IMR-90 (cell line): Measurements from ENCODE around the gene KMT2B. TPM values are rescaled to one million over a fixed set of nuclear protein-coding genes. Genes with fewer than 3 reads are reported as not detected.

ENCODE experiments used
- ATAC-seq: fragments of 200-7000 bp; cut with Tn5 transposase; 2 replicates; pipeline ENCODE4 v1.9.1; 2020; ENCODE audit warnings: low read depth, mild to moderate bottlenecking, moderate library complexity
- BruUV-seq: library from RNA; stranded (reverse); fragments of 400-500 nt; replicated peaks from 2 replicates; lab custom pipeline; 2021; lab: Mats Ljungman, UMichigan
- CTCF ChIA-PET: fragments of 300-600 bp; formaldehyde crosslinking; extraction: SDS; loops from one replicate; lab custom pipeline; 2021; ENCODE audit warnings: antibody characterized with exemption; lab: Yijun Ruan, JAX
- POLR2A ChIA-PET: fragments of 300-600 bp; sonication (Branson Sonifier 250); formaldehyde crosslinking; loops from one replicate; lab custom pipeline; 2022; ENCODE audit warnings: antibody characterized with exemption; ENCODE audit not compliant: unreplicated experiment; lab: Charles Lee
- DNase-seq: peaks from one replicate; pipeline ENCODE4 v3.0.0; 2013
- H2AFZ ChIP-seq: replicated peaks from 2 replicates; pipeline ENCODE3; 2013; ENCODE audit warnings: low read length, mild to moderate bottlenecking; ENCODE audit not compliant: poor library complexity
- H2AK5ac ChIP-seq: 2 replicates; pipeline ENCODE4 v1.6.1; 2013; ENCODE audit warnings: low read depth, low read length, inconsistent platforms
- H2AK9ac ChIP-seq: replicated peaks from 2 replicates; pipeline ENCODE3; 2013; ENCODE audit warnings: mild to moderate bottlenecking, low read depth, low read length, moderate library complexity; ENCODE audit not compliant: poor library complexity
- H2BK120ac ChIP-seq: 2 replicates; pipeline ENCODE4 v1.6.1; 2013; ENCODE audit warnings: low read depth, low read length, inconsistent platforms
- H2BK15ac ChIP-seq: 3 replicates; pipeline ENCODE4 v1.6.1; 2013; ENCODE audit warnings: low read depth, low read length, inconsistent platforms
- H2BK20ac ChIP-seq: 2 replicates; pipeline ENCODE4 v1.6.1; 2013; ENCODE audit warnings: low read depth, mild to moderate bottlenecking, inconsistent platforms, low read length, moderate library complexity
- H2BK5ac ChIP-seq: 2 replicates; pipeline ENCODE4 v1.6.1; 2013; ENCODE audit warnings: mild to moderate bottlenecking, low read depth, low read length, inconsistent platforms; ENCODE audit not compliant: poor library complexity, severe bottlenecking
- H3K14ac ChIP-seq: replicated peaks from 2 replicates; pipeline ENCODE4 v1.6.1; 2013; ENCODE audit warnings: low read depth, low read length, inconsistent platforms
- H3K18ac ChIP-seq: 2 replicates; pipeline ENCODE4 v1.6.1; 2013; ENCODE audit warnings: low read depth, low read length, control low read depth
- H3K23ac ChIP-seq: 2 replicates; pipeline ENCODE4 v1.6.1; 2013; ENCODE audit warnings: low read depth, low read length, inconsistent platforms
- H3K27ac ChIP-seq: 2 replicates; pipeline ENCODE4 v1.5.1; 2013; ENCODE audit warnings: mild to moderate bottlenecking, control low read depth, low read length; ENCODE audit not compliant: insufficient read depth
- H3K27me3 ChIP-seq: 2 replicates; pipeline ENCODE4 v1.6.1; 2013; ENCODE audit warnings: low read length; ENCODE audit not compliant: control insufficient read depth, insufficient read depth
- H3K36me3 ChIP-seq: 2 replicates; pipeline ENCODE4 v1.6.1; 2013; ENCODE audit warnings: low read length, mixed read lengths; ENCODE audit not compliant: control insufficient read depth, insufficient read depth
- H3K4ac ChIP-seq: 2 replicates; pipeline ENCODE4 v1.6.1; 2013; ENCODE audit warnings: low read depth, low read length, inconsistent platforms
- H3K4me1 ChIP-seq: 2 replicates; pipeline ENCODE4 v1.6.1; 2013; ENCODE audit warnings: low read length, mixed read lengths; ENCODE audit not compliant: control insufficient read depth, insufficient read depth
- H3K4me2 ChIP-seq: 2 replicates; pipeline ENCODE4 v1.6.1; 2013; ENCODE audit warnings: low read depth, mild to moderate bottlenecking, control low read depth, low read length, moderate library complexity
- H3K4me3 ChIP-seq: 2 replicates; pipeline ENCODE4 v1.5.1; 2013; ENCODE audit warnings: low read depth, mild to moderate bottlenecking, control low read depth, low read length, moderate library complexity; ENCODE audit not compliant: insufficient read depth
- H3K56ac ChIP-seq: 2 replicates; pipeline ENCODE4 v1.6.1; 2013; ENCODE audit warnings: low read length, inconsistent platforms; ENCODE audit not compliant: insufficient read depth; ENCODE audit errors: extremely low read depth
- H3K79me1 ChIP-seq, 2 experiments: 2 replicates each; pipeline ENCODE4 v1.6.1; 2013; ENCODE audit warnings: low read length in 2 of 2, inconsistent platforms in 1 of 2, low read depth in 1 of 2
- H3K9ac ChIP-seq: 2 replicates; pipeline ENCODE4 v1.6.1; 2013; ENCODE audit warnings: low read depth, low read length, control low read depth
- H3K9me1 ChIP-seq: 2 replicates; pipeline ENCODE4 v1.6.1; 2013; ENCODE audit warnings: low read length, inconsistent platforms; ENCODE audit not compliant: insufficient read depth
- H3K9me3 ChIP-seq: 2 replicates; pipeline ENCODE4 v1.6.1; 2013; ENCODE audit warnings: low read length; ENCODE audit not compliant: control insufficient read depth, insufficient read depth
- H4K20me1 ChIP-seq: 2 replicates; pipeline ENCODE4 v1.6.1; 2013; ENCODE audit warnings: low read length, inconsistent platforms; ENCODE audit not compliant: insufficient read depth
- H4K5ac ChIP-seq: 2 replicates; pipeline ENCODE4 v1.6.1; 2013; ENCODE audit warnings: mild to moderate bottlenecking, low read depth, low read length, control low read depth
- H4K8ac ChIP-seq, 2 experiments: 2 replicates each; pipeline ENCODE4 v1.6.1; 2013; ENCODE audit warnings: low read depth in 2 of 2, low read length in 2 of 2, control low read depth in 1 of 2, inconsistent platforms in 1 of 2
- H4K91ac ChIP-seq: 2 replicates; pipeline ENCODE4 v1.6.1; 2013; ENCODE audit warnings: low read depth, low read length, inconsistent platforms; ENCODE audit not compliant: insufficient read depth
- BHLHE40 ChIP-seq: fragments of 150-350 bp; IDR thresholded peaks from 2 replicates; pipeline ENCODE4 v1.6.1; 2016; ENCODE audit warnings: mild to moderate bottlenecking, low read depth, low read length
- CEBPB ChIP-seq: IDR thresholded peaks from 2 replicates; pipeline ENCODE4 v1.6.1; 2012; ENCODE audit warnings: low read depth, low read length, improper control_type of control experiment
- CHD1 ChIP-seq: IDR thresholded peaks from 2 replicates; pipeline ENCODE4 v1.6.1; 2012; ENCODE audit warnings: low read depth, low read length, improper control_type of control experiment
- ELK1 ChIP-seq: fragments of 150-350 bp; IDR thresholded peaks from 2 replicates; pipeline ENCODE4 v1.6.1; 2016; ENCODE audit warnings: low read depth, mild to moderate bottlenecking, low read length, moderate library complexity, borderline replicate concordance
- FOS ChIP-seq: fragments of 150-350 bp; IDR thresholded peaks from 2 replicates; pipeline ENCODE4 v1.6.1; 2016; ENCODE audit warnings: low read depth, low read length
- MAFK ChIP-seq: IDR thresholded peaks from 2 replicates; pipeline ENCODE4 v1.6.1; 2012; ENCODE audit warnings: low read depth, low read length, improper control_type of control experiment
- MAZ ChIP-seq: IDR thresholded peaks from 2 replicates; pipeline ENCODE4 v1.6.1; 2012; ENCODE audit warnings: low read depth, mild to moderate bottlenecking, low read length, improper control_type of control experiment, moderate library complexity, borderline replicate concordance
- MXI1 ChIP-seq: IDR thresholded peaks from 2 replicates; pipeline ENCODE4 v1.6.1; 2012; ENCODE audit warnings: low read depth, mild to moderate bottlenecking, low read length, moderate library complexity, borderline replicate concordance
- NFE2L2 ChIP-seq: fragments of 150-350 bp; IDR thresholded peaks from 2 replicates; pipeline ENCODE4 v1.6.1; 2016; ENCODE audit warnings: low read depth, mild to moderate bottlenecking, low read length
- POLR2A ChIP-seq: IDR thresholded peaks from 2 replicates; pipeline ENCODE4 v1.6.1; 2012; ENCODE audit warnings: mild to moderate bottlenecking, low read depth, low read length
- RAD21 ChIP-seq: IDR thresholded peaks from 2 replicates; pipeline ENCODE4 v1.6.1; 2012; ENCODE audit warnings: low read length, improper control_type of control experiment
- RCOR1 ChIP-seq: IDR thresholded peaks from 2 replicates; pipeline ENCODE4 v1.6.1; 2012; ENCODE audit warnings: mild to moderate bottlenecking, low read length, improper control_type of control experiment; ENCODE audit not compliant: insufficient replicate concordance
- RFX5 ChIP-seq: IDR thresholded peaks from 2 replicates; pipeline ENCODE4 v1.8.0; 2012; ENCODE audit warnings: low read depth, mild to moderate bottlenecking, low read length, moderate library complexity
- SMC3 ChIP-seq: fragments of 150-350 bp; IDR thresholded peaks from 2 replicates; pipeline ENCODE4 v1.6.1; 2016; ENCODE audit warnings: low read depth, mild to moderate bottlenecking, antibody characterized with exemption, low read length, moderate library complexity
- USF2 ChIP-seq: fragments of 150-350 bp; IDR thresholded peaks from 2 replicates; pipeline ENCODE4 v1.6.1; 2017; ENCODE audit warnings: mild to moderate bottlenecking, antibody characterized with exemption, low read length, low read depth
- WGBS, 2 experiments: methylation state at CpG; one replicate each; pipeline versions ENCODE4 v1.1.5 to v1.1.7; 2013; ENCODE audit warnings: missing lambda C conversion rate in 2 of 2; ENCODE audit not compliant: insufficient read length in 1 of 2; ENCODE audit errors: extremely low coverage in 2 of 2; 5-methylcytosine and 5-hydroxymethylcytosine counted together
- dilution Hi-C: fragments of 300-500 bp; cut with HindIII; formaldehyde crosslinking; loops from one replicate; pipeline ENCODE4 v1.14.3; 2018; ENCODE audit warnings: low sequenced_read_pairs; ENCODE audit not compliant: unreplicated experiment
- in situ Hi-C: fragments of 300-500 bp; cut with MboI; formaldehyde crosslinking; loops from 3 replicates; pipeline ENCODE4 v1.14.3; 2019; ENCODE audit warnings: low sequenced_read_pairs, inconsistent platforms, mixed read lengths
- intact Hi-C: fragments of 100-400 bp; cut with micrococcal nuclease; formaldehyde crosslinking; loops from 2 replicates; pipeline ENCODE4 v1.10.0; 2022
- polyA plus RNA-seq, 3 experiments: library from polyadenylated mRNA; depleted of rRNA; stranded (reverse); fragments of >200 nt; gene quantifications; 2 replicates each; pipeline ENCODE4 v1.2.3, GENCODE V29; 2012; ENCODE audit warnings: low replicate concordance in 1 of 3
- total RNA-seq: library from RNA; depleted of rRNA; stranded (reverse); fragments of >200 nt; gene quantifications from 2 replicates; pipeline ENCODE4 v1.2.3, GENCODE V29; 2012

Gene KMT2B
- total and polyA plus RNA-seq, 2 of the 4 experiments (the other 2 are of a cell fraction) = 3.0 to 30.7 TPM

GRCh38 chr19:35751839-35752745, 34.3 kb downstream of the KMT2B start:
- WGBS, 2 experiments = 84% methylated on average over 3 of the region's 14 CpGs; no CpG with 5 or more reads in 1 of the 2 experiments
- no peak overlapping the region for H4K91ac ChIP-seq
- CTCF ChIA-PET = interaction anchor here (0.6 kb wide), 1 partner anchor 243 kb away, joined by 4 read pairs; no protein-coding TSS in a partner anchor
- TF ChIP-seq CHD1 (no peak), RAD21 (no peak), RCOR1 (no peak), RFX5 (no peak), CEBPB (no peak), USF2 (no peak), FOS (no peak), SMC3 (no peak), ELK1 (no peak), NFE2L2 (no peak), MXI1 (no peak), MAFK (no peak), BHLHE40 (no peak), POLR2A (no peak), MAZ (no peak)

More at GRCh38 chr19:35751839-35752745, 34.3 kb downstream of the KMT2B start:
- in situ Hi-C loops = no loop called here
- Histone ChIP-seq H4K5ac (no peak overlapping the region), H3K4me2 (no peak overlapping the region), H2AK9ac (peak overlapping the region; percentile 85), H3K9ac (no peak overlapping the region), H3K9me1 (0 out of 2 replicates have a peak, but pooled peaks cover 8% of the 10 kb centered on the region), H3K27me3 (no peaks in the 10 kb centered on the region), H3K4me3 (no peak overlapping the region), H3K14ac (no peak overlapping the region), H2AFZ (no peak overlapping the region), H2AK5ac (no peak overlapping the region), H3K79me1 (peaks cover 13 to 69% of the 10 kb centered on the region in 2 experiments; a peak in 3 of 4 replicates), H4K8ac (no peak overlapping the region), H3K56ac (no peak overlapping the region), H3K27ac (no peak overlapping the region), H2BK5ac (no peak overlapping the region), H2BK120ac (no peak overlapping the region), H3K4me1 (peaks cover 15% of the 10 kb centered on the region), H4K20me1 (peaks cover 6% of the 10 kb centered on the region; the same call in 1 of the 2 replicates), H3K36me3 (peaks cover 29% of the 10 kb centered on the region; the same call in 1 of the 2 replicates), H3K4ac (no peak overlapping the region), H3K9me3 (no peaks in the 10 kb centered on the region), H2BK15ac (no peak overlapping the region), H2BK20ac (no peak overlapping the region), H3K23ac (no peak overlapping the region), H3K18ac (no peak overlapping the region)
- intact Hi-C loops = no loop called here
- BruUV-seq = no TSS peak
- DNase-seq (no peak), ATAC-seq (no peak)
- dilution Hi-C loops = no loop called here
- POLR2A ChIA-PET = interaction anchor here (0.6 kb wide), 1 partner anchor 111 kb away, joined by 3 read pairs; no protein-coding TSS in a partner anchor
